Stimulated activated CD4-positive, alpha-beta T cell treated with anti-CD3 and anti-CD28 coated beads, Interleukin-1b, Interleukin-23, amount 100 ng/mL, for 24 hours (primary cell): ENCODE measurements around the gene CHST13.
"Not testable (repeated sequence)": the region's sequence is repeated elsewhere in the genome, so short reads cannot be mapped to it uniquely, and the experiment has no call there.

Experiments used
- DNase-seq, 4 experiments: peaks; one replicate each; pipeline ENCODE4 v3.0.0-alpha.2; 2020; ENCODE audit warnings: low read depth in 4 of 4, low spot score in 1 of 4

The CHST13 gene

DNA sequence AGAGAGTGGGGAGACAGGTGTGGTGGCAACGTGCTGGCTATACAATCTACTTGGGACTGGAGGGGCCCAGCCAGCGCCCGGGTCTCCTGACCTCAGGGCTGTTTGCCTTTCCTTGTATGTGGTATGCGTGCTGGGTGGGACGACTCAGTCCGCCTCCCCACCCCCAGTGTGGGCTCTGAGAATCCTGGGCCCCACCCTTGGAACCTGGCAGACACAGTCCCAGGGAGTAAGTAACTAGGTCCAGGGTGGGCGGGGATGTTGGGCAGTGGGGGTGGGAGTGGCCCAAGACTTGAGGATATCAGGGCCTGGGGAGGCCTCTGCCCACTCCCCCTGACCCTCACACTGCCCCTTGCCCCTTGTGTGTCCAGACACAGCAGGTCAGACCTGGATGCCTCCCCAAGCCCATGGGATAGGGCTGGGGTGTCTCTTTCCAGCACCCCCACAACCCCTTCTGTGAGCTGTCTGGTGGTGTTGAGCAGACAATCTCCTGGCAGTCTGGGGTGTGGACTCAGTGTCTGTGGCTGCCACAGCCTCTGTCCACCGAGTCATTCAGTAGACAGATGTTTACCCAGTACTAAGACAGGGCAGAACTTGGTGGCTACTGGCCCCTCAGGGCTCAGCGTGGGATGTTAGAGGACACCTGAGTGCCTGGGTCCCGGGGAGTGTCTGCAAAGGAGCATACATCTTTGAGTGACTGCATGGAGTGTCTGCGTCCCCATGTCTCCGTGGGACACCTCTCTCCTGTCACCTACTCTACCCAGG lies 1.3 kb downstream of the CHST13 start:
- no peak for DNase-seq

DNA sequence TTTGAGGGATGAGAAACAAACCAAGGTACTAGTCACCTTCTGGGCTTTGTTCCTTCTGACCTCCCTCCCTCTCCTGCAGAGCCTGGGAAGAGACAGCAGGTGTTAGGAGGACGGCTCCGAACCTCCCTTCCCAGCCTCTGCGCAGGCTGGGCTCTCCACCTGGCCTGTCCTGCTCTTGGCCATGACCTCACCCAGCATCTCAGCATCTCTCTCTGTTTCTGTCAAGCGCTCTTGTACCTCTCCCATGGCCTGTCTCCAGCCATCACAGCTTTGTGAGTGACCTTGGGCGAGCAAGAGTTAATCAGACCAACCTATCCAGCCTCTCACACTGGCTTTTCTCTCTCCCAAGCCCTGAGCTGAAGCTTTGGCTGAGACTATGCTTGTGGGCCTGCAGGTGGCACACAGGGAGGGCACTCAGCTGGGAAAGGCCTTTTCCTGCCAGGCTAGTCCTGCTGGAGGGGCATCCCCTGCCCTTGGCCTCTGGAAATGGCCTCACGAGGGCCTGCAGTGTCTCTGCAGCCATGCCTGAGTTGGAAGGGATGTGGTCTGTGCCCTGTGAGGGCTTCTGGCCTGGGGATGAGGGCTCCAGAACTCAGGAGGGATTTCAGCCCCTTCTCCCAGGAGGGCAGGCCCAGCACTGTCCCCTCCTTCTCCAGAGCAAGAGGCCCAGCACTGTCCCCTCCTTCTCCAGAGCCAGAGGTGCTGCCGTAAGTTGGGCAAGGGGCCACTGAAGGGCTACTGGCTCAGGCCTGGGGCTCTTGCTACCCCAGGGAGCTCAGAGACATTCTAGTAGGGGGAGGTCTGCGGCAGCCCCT lies 2.1 kb downstream of the CHST13 start:
- DNase-seq, result no peak

- no peak for DNase-seq
Measured at GRCh38 chr3:126526668-126527005, 2.7 kb downstream of the CHST13 start.

DNA sequence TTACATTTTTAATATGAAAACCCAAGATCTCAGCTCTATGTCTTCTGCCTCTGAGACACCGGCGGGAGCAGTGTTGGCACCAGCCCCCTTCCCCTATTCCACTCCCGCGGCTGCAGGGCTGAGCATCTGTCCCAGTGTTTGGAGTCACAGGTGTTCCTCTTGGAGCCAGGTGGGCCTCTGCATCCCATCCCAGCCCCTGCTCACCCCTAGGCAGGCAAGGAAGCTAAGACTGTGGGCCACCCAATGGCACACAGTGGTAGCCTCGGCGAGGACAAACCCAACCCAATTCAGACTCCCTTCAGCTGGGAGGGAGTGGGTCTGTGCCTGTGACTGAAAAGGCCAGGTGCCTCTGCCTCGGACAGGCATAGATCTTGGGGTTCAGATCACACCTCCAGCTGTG lies 3.1 kb downstream of the CHST13 start:
- no peak for DNase-seq

DNA sequence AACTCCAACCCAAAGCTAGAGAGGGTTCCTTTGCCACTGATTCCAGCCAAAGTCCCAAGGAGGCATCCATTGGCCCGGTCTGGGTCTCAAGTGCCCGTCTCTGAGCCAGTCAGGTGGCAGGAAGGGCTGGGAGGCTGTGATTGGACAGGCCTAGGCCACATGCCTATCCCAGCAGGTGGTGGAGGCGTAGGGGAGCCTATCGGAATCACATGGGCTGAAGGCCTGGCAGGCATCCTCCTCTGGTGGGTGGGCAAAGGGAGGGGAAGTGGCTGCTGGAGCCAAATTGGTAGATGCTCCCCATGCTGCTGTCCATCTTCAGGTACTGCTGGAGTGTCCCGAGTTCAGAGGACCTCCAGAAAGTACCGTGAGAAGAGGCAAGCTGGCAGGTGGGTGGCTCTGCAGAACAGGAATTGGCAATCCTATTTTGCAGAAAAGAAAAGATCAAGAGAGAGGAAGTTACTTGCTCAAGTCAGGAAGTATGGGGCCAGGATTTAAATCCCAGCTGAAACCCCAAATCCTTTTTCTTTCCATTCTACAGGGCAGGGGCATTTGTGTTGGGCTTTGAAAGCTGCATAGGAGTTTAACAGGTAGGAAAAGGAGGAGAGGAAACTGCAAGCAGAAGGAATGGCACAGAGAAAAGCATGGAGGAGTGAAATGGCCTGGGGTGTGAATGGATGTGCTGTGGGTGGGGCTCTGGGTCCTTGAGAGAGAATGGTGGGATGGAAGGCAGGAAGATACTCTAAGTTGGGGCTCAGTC lies 3.7 kb downstream of the CHST13 start:
- no peak for DNase-seq

DNA sequence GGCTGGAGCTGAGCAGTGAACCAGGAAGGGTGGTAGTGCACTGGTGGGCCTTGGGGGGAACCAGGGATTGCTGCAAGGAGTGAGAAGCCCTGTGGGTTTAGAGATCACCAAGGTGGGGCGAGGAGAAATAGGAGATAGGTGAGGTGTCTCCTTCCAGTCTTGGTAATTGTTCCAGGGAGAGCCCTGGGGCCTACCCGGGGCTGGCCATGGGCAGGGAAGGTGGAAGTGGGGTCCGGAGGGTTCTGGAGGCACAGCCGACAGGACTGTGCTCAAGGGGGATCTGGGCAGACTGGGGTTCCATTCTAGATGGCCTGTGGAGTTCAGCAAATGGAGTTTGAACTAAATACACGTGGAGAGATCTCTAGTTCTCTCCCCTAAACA lies 4.5 kb downstream of the CHST13 start:
- DNase-seq, result no peak

DNA sequence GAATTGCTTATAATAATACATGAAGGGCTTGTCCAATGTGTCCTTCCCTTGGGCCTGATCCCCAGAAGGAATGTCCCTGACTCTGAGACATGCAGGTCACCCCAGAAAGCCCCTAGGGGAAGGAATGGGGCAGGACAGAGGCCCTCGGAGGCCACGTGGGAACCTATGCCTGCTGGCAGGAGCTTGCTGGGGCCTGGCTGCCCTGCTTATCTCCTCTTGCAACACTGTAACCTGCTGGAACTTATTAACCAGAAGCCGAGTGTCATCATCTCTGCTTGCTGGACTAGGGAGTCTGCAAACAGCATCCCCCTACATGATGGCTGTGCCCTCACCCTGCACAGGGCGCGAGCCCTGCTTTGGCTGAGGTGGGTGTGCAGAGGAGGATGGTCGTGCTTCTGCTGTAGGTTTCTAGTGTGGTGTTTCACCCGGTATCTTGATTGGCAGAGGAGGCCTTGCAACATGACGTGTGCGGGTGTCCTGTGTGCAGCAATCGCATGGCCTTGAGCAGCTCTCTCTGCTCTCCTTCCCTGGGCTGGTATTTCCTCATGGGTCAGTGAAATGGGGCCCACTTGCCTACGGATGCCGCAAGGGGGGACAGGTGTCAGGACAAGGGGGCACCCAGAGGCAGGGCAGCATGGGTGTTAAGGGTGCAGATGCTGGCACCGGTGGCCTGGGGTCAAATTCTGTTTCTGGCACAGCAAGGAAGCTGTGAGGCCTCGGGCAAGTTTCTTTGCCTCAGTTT lies 5.0 kb downstream of the CHST13 start:
- no peak for DNase-seq

GRCh38 chr3:126529585-126530170 lies 5.7 kb downstream of the CHST13 start:
- DNase-seq, result no peak

DNA sequence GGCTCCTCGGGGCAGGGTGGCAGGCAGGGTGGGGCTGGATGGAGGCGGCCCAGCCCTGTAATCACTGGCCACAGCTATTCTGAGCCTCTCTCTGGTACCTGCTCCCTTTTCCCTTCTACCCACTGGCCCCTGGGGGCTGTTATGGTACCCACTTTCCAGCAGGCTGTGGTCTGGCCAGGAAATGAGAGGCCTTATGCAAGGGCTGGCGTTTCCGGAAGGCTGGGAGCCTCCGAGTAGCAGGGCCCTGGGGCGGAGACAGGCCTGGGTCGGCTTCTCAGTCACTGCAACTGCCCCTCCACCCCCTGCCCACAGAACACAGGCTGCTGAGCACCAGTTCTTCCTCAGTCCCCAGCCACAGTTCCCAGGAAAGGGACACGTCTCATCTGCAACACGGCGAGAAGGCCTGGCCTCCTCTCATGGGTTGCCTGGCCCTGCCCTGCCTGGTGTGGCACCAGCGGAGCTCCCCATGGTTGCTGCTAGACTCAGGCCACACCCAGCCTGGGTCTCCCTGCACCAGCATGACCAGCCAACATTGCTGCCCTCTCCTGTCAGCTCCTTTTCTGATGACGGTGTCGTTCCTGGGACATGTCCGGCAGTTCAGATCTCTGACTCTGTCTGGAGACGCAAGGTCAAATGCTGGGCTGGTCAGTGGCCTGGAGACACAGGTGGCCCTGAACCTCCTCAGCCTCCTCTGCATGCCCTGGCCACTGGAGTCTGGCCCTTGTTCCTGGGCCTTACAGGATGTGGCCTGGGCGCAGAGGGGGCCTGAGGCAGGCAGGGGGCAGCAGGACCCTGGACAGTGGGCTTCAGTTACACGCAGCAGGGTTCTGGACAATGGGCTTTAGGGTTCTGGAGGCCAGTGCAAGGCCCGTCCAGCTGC lies 6.5 kb downstream of the CHST13 start:
- DNase-seq, result no peak

- DNase-seq, result no peak
Measured at GRCh38 chr3:126531051-126531330, 7.0 kb downstream of the CHST13 start.

GRCh38 chr3:126533506-126533905 lies 9.6 kb downstream of the CHST13 start:
- no peak for DNase-seq

DNA sequence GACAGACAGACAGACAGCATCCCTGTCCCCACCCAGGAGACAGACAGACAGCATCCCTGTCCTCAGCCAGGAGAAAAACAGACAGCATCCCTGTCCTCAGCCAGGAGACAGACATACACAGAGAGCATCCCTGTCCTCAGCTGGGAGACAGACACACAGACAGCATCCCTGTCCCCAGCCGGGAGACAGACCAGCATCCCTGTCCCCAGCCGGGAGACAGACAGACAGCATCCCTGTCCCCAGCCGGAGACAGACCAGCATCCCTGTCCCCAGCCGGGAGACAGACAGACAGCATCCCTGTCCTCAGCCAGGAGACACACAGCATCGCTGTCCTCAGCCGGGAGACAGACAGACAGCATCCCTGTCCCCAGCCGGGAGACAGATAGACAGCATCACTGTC lies 10.8 kb downstream of the CHST13 start:
- not testable (repeated sequence) for DNase-seq

DNA sequence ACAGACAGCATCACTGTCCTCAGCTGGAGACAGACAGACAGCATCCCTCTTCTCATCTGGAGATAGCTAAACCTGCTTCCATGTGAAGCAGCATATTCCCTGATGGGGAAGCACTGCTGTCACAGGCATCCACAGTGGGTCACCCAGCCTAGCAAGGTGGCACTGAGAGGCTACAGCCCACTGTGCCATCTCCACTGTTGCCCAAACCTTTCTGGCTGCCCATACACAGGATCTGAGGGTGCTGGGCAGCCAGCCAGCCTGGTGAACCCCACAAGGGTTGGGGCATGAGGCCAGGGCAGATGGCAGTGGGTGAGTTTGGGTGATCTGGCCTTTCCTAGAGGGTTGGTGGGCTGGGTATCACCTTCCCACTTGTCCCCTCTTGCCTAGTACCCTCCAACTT lies 11.7 kb downstream of the CHST13 start:
- DNase-seq, result no peak

DNA sequence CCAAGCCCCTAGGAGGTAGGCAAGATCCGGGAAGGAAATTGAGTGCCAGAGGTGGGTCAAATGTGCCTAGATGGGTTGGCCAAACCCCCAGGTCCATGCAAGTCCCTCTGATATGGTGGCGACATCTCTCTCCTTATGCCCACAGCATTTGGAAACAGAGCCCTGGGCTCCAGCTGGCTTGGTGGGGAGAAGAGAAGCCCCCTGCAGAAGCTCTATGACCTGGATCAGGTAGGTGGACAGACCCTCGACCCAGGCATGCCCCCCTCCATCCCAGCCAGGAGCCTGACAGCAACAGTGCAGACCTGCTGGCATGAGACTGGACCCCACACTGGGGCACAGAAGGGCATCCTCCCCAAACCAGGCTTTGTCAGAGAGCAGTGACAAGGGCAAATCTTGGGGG lies 12.2 kb downstream of the CHST13 start:
- no peak for DNase-seq

DNA sequence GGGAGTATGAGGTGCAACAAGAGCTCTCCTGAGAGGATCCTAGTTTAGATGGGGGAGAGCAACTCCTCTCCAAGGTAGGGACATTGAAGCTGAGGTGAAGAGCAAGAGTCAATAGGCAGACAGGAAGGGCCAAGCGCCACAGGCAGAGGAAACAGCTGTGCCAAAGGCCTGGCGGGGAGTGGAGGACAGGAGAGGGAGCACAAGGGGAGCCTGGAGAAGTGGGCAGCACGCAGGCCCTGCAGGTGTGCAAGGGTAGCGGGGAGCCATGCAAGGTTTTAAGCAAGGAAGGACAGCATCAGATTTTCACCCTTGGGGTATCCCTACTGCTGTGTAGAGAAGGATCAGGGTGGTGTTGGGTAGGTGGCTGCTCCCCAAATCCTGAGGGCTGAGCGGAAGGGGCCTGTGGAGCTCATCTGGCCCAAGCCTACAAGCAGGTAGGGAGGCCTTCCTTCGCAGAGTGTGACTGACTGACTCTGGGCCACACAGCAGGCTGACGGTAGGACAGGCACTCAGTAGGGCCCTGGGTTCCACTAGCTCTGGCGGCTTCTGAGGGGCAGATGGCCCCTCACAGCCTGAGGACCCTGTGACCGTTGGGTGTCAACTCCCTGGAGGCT lies 13.3 kb downstream of the CHST13 start:
- DNase-seq, result no peak

DNA sequence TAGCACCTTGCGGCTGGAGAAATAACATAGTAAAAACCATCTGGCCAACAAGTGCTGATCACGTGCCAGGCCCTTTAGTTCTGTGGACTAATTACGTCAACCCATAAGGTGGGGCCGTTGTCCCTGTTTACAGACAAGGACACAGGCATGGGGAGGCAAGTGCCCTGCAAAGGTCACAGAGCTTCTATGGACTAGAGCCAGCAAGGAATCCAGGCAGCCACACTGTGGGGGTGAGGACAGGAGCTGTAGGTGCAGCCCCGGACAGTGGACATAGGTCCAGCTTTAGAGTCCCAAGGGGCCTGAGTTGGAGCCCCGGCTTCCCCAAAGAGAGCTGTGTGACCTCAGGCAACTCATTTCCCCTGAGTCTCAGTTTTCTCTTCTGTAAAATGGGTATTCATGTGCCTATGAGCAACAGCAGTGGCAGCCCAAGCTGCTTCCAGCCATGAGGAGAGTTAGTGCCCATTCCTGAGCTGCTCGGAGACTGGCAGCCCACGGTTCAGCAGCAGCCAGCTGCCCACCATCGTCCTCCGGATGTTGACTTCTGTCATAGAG lies 13.9 kb downstream of the CHST13 start:
- no peak for DNase-seq

GRCh38 chr3:126538316-126538715 lies 14.4 kb downstream of the CHST13 start:
- DNase-seq, result no peak

- no peak for DNase-seq
Measured at GRCh38 chr3:126538966-126539365, 15.0 kb downstream of the CHST13 start.

DNA sequence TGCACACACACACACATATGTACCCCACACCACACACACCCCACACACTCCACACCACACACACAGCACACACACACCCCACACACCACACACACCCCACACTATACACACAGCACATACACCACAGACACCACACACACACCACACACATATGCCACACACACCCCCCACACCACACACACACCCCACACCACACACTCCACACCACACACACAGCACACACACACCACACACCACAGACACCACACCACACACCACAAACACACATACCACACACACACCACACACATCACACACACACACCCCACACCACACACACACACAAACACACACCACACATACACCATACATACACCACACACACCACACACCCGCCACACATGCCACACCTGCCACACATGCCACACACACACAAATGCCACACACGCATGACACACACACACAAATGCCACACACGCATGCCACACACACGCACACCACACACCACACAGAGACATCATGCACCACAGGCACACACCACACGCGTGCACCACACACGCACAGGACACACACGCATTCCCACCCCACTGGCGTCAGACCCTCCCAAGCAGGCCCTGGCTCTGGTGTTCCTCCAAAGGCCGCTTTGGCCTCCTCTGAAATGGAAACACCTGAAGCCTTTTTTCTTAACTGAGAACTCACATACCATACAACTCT lies 15.7 kb downstream of the CHST13 start:
- DNase-seq, result no peak
